DMS79 treated with DMSO at 0.1 percent for 48 hours (cell line): Measurements from ENCODE around the gene MGMT.

ENCODE experiments used
- DNase-seq: peaks from one replicate; lab custom pipeline; 2025; lab: John Stamatoyannopoulos, UW

MGMT gene

GRCh38 chr10:129495256-129495655, 28.2 kb downstream of the MGMT start:
- no peak for DNase-seq

- no peak for DNase-seq
Measured at GRCh38 chr10:129495698-129496097, 28.7 kb downstream of the MGMT start.

- DNase-seq, result no peak
Measured at GRCh38 chr10:129497013-129497412, 30.0 kb downstream of the MGMT start.

- no peak for DNase-seq
Measured at GRCh38 chr10:129498680-129499079, 31.6 kb downstream of the MGMT start.

GRCh38 chr10:129500617-129501339, 33.7 kb downstream of the MGMT start:
- DNase-seq, result no peak

GRCh38 chr10:129501652-129502436, 34.8 kb downstream of the MGMT start:
- DNase-seq, result no peak

- no peak for DNase-seq
Measured at GRCh38 chr10:129502448-129502847, 35.4 kb downstream of the MGMT start.

- no peak for DNase-seq
Measured at GRCh38 chr10:129505500-129506075, 38.5 kb downstream of the MGMT start.

- no peak for DNase-seq
Measured at GRCh38 chr10:129506101-129506797, 39.2 kb downstream of the MGMT start.

GRCh38 chr10:129507216-129507889, 40.3 kb downstream of the MGMT start:
- DNase-seq, result no peak

- no peak for DNase-seq
Measured at GRCh38 chr10:129509155-129509554, 42.1 kb downstream of the MGMT start.

GRCh38 chr10:129509835-129510234, 42.8 kb downstream of the MGMT start:
- DNase-seq, result no peak

- no peak for DNase-seq
Measured at GRCh38 chr10:129511086-129511485, 44.0 kb downstream of the MGMT start.

- DNase-seq, result no peak
Measured at GRCh38 chr10:129511758-129512157, 44.7 kb downstream of the MGMT start.

GRCh38 chr10:129513312-129513711, 46.3 kb downstream of the MGMT start:
- no peak for DNase-seq

GRCh38 chr10:129514568-129515451, 47.8 kb downstream of the MGMT start:
- no peak for DNase-seq

GRCh38 chr10:129516846-129517679, 50.0 kb downstream of the MGMT start:
- DNase-seq, result no peak

- no peak for DNase-seq
Measured at GRCh38 chr10:129517680-129518057, 50.6 kb downstream of the MGMT start.

- no peak for DNase-seq
Measured at GRCh38 chr10:129518793-129519192, 51.8 kb downstream of the MGMT start.
